ENCODE results near the gene FAM20C. TPM values are rescaled to one million over a fixed set of nuclear protein-coding genes. Genes with fewer than 3 reads are reported as not detected.

The FAM20C gene
- total RNA-seq, 1 experiment from 2014 or later, result 62.6 TPM

DNA sequence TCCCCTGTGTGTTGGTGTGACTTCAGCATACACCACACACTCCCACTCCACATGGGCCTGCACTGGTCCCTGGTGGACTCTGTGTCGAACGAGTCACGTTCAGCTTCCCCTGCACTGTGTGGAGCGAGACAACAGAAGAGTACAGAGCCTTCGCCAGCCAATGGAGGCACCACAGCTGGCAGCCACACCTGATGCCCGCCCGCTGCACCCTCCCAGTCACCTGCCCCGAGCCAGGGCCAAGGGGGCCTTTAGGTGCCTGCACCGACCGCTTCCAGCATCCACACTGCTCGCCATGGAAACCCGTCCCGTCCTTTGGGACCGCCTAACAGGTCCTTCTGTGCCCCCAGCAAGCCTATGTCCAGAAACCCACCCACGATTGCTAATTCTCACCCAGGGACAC lies 106.8 kb downstream of the FAM20C start:
- Histone ChIP-seq H3K23ac (ENCODE audit: insufficient read length, low read depth, low read length) (no peak overlapping the region), H3K14ac (ENCODE audit: insufficient read depth, low read length) (no peak overlapping the region), H3K56ac (ENCODE audit: insufficient read length, low read depth, low read length) (no peak overlapping the region), H2AFZ (ENCODE audit: low read length) (no peak overlapping the region), H3T11ph (ENCODE audit: low read length) (no peak overlapping the region), H3K18ac (ENCODE audit: insufficient read length, low read depth, low read length) (no peak overlapping the region), H3K27me3 (ENCODE audit: insufficient read depth, low read length) (no peaks in the 10 kb centered on the region), H4K20me1 (ENCODE audit: control insufficient read depth, insufficient read depth, insufficient read length) (no peaks in the 10 kb centered on the region), H3K4ac (ENCODE audit: low read depth, low read length) (no peak overlapping the region), H3K9ac (ENCODE audit: extremely low read depth, insufficient read length, low read length) (no peak overlapping the region), H3K9me3 (ENCODE audit: control insufficient read depth, low read depth, low read length) (no peaks in the 10 kb centered on the region), H2BK12ac (ENCODE audit: insufficient read length, low read depth, low read length) (no peak overlapping the region), H4K91ac (ENCODE audit: insufficient read length, low read depth, low read length) (no peak overlapping the region), H3K23me2 (ENCODE audit: insufficient read length, low read depth, low read length, poor library complexity, severe bottlenecking) (no peaks in the 10 kb centered on the region), H2BK120ac (ENCODE audit: low read depth, low read length, poor library complexity, severe bottlenecking) (no peak overlapping the region), H2BK15ac (ENCODE audit: low read depth, low read length) (no peak overlapping the region), H3K4me1 (ENCODE audit: insufficient read depth, low read length) (no peaks in the 10 kb centered on the region), H2BK20ac (ENCODE audit: low read depth, low read length, poor library complexity, severe bottlenecking) (no peak overlapping the region), H3K79me1 (ENCODE audit: insufficient read depth, low read depth, low read length, poor library complexity, severe bottlenecking) (no peaks in the 10 kb centered on the region), H2BK5ac (ENCODE audit: insufficient read length, low read length) (no peak overlapping the region), H3K4me2 (ENCODE audit: insufficient read depth, insufficient read length, low read length) (no peak overlapping the region), H2AK5ac (ENCODE audit: insufficient read length, low read length) (no peak overlapping the region), H3K27ac (ENCODE audit: insufficient read length, low read depth, low read length) (no peak overlapping the region), H3K79me2 (ENCODE audit: insufficient read depth, low read length) (no peaks in the 10 kb centered on the region), H4K5ac (ENCODE audit: insufficient read length, low read depth, low read length) (no peak overlapping the region), H4K8ac (replicated peaks; ENCODE audit: insufficient read length, low read depth, low read length) (no peak overlapping the region)
- TF ChIP-seq, protein P1, sequence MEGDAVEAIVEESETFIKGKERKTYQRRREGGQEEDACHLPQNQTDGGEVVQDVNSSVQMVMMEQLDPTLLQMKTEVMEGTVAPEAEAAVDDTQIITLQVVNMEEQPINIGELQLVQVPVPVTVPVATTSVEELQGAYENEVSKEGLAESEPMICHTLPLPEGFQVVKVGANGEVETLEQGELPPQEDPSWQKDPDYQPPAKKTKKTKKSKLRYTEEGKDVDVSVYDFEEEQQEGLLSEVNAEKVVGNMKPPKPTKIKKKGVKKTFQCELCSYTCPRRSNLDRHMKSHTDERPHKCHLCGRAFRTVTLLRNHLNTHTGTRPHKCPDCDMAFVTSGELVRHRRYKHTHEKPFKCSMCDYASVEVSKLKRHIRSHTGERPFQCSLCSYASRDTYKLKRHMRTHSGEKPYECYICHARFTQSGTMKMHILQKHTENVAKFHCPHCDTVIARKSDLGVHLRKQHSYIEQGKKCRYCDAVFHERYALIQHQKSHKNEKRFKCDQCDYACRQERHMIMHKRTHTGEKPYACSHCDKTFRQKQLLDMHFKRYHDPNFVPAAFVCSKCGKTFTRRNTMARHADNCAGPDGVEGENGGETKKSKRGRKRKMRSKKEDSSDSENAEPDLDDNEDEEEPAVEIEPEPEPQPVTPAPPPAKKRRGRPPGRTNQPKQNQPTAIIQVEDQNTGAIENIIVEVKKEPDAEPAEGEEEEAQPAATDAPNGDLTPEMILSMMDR (conservative IDR thresholded peaks at IDR 0.05), result no peak
- H3K27ac Mint-ChIP-seq, result no peak overlapping the region
- peaks cover 7% of the 10 kb centered on the region for H3K27me3 Mint-ChIP-seq (ENCODE audit: low read depth)
- no CpG with 5 or more reads among the region's 15 CpGs for WGBS (ENCODE audit: extremely low coverage, insufficient read length, low lambda C conversion rate)
- no peaks in the 10 kb centered on the region; a peak in 2 of 5 replicates for H3K9me3 Mint-ChIP-seq
- DNase-seq, result no peak
- peaks cover 0 to 5% of the 10 kb centered on the region in 2 experiments; a peak in 1 of 4 replicates for H3K4me1 Mint-ChIP-seq
- H3K36me3 Mint-ChIP-seq (ENCODE audit: insufficient read depth in 1 of 3, low read depth in 3 of 3), result no peaks in the 10 kb centered on the region; a peak in 1 of 7 replicates
- no peak overlapping the region for H3K4me3 Mint-ChIP-seq
